Heart left ventricle (tissue), 16 donors: ENCODE measurements around the gene MICU1. TPM values are rescaled to one million over a fixed set of nuclear protein-coding genes. Genes with fewer than 3 reads are reported as not detected.

ENCODE experiments used
- ATAC-seq, 4 donors: fragments of 200-7000 bp; cut with Tn5 transposase; one replicate each; pipeline ENCODE4 v1.9.1; 2020 to 2022; ENCODE audit warnings: moderate library complexity in 4 of 4, mild to moderate bottlenecking in 3 of 4, moderate number of reproducible peaks in 1 of 4
- DNase-seq, 5 donors: peaks; one replicate each; pipeline ENCODE4 v3.0.0-alpha.2; 2020
- H3K27ac ChIP-seq, 12 donors: fragments of 200-600 bp; sonication (generic) in 4 of 12; one replicate each; pipeline versions ENCODE4 v1.5.0 to v1.8.0; 2016 to 2022; ENCODE audit warnings: mild to moderate bottlenecking in 2 of 12
- H3K27me3 ChIP-seq, 9 donors: fragments of 200-600 bp; sonication (generic) in 2 of 9; one replicate each; pipeline versions ENCODE4 v1.5.1 to v1.8.0; 2016 to 2022; ENCODE audit warnings: mild to moderate bottlenecking in 3 of 9
- H3K36me3 ChIP-seq, 9 donors: fragments of 200-600 bp; sonication (generic) in 2 of 9; one replicate each; pipeline versions ENCODE4 v1.5.0 to v1.8.0; 2018 to 2022; ENCODE audit warnings: mild to moderate bottlenecking in 2 of 9
- H3K4me1 ChIP-seq, 12 donors: fragments of 200-600 bp; sonication (generic) in 4 of 12; one replicate each; pipeline versions ENCODE4 v1.5.0 to v1.8.0; 2016 to 2022; ENCODE audit warnings: mild to moderate bottlenecking in 3 of 12
- H3K4me3 ChIP-seq, 12 donors: fragments of 200-600 bp; sonication (generic) in 4 of 12; one replicate each; pipeline versions ENCODE4 v1.5.0 to v1.8.0; 2017 to 2022; ENCODE audit warnings: mild to moderate bottlenecking in 9 of 12, moderate library complexity in 4 of 12
- H3K9me3 ChIP-seq, 12 donors: fragments of 200-600 bp; sonication (generic) in 4 of 12; one replicate each; pipeline versions ENCODE4 v1.5.0 to v1.8.0; 2016 to 2022; ENCODE audit warnings: mild to moderate bottlenecking in 1 of 12
- POLR2A ChIP-seq, 2 donors: fragments of 450-650 bp; IDR thresholded peaks; one replicate each; pipeline ENCODE4 v1.6.1; 2017; ENCODE audit warnings: antibody characterized with exemption in 2 of 2, mild to moderate bottlenecking in 2 of 2, moderate library complexity in 2 of 2
- WGBS, 4 donors: extraction: QIAGEN DNeasy Blood & Tissue Kit in 2 of 4; methylation state at CpG; one replicate each; pipeline versions ENCODE4 v1.1.5 to v1.1.7; 2013 to 2018; 5-methylcytosine and 5-hydroxymethylcytosine counted together
- intact Hi-C, 10 donors: fragments of 100-400 bp; cut with DNase I; formaldehyde crosslinking; loops; one replicate each; pipeline versions ENCODE4 v1.11.1 to v1.14.2; 2022
- polyA plus RNA-seq, 2 donors: library from polyadenylated mRNA; stranded (reverse); fragments of 200-250 nt; gene quantifications; one replicate each; pipeline ENCODE4 v1.2.3, GENCODE V29; 2013
- total RNA-seq, 9 donors: library from RNA; depleted of rRNA in 2 of 9; stranded (reverse); fragments of >200 nt in 2 of 9; fragmentation: NEBNext Ultra II Directional in 3 of 9; extraction: Animal tissue kit (Norgen Biotek cat#: 25700) in 3 of 9; gene quantifications; one replicate each; pipeline versions ENCODE4 v1.1.0 to v1.2.4, GENCODE V29; 2016 to 2023
- TF ChIP-seq, protein P1 (sequence below), 12 donors: fragments of 200-600 bp; sonication (generic) in 4 of 12; IDR thresholded peaks; one replicate each; pipeline versions ENCODE4 v1.5.0 to v1.8.0; 2018 to 2022; ENCODE audit warnings: antibody characterized with exemption in 12 of 12, mild to moderate bottlenecking in 5 of 12
- donor health status: ischemic (EF 13 %, LVEDD 7.1; RV severe dilation, severe dysfunction).
- donor health status: healthy with polysubstance abuse.
- donor health status: DM: no; HTN: yes; CAD: no.
- donor health status: DM: no; HTN: no; CAD: no.
- donor health status: ischemic (EF 25% LVEDD 6.9; RV normal size, moderate dysfunction).
- donor health status: ischemic (EF 25% LVEDD 5.7; RV mildly dilated, moderate dysfunction).
- donor health status: healthy.
- donor health status: DM: yes; HTN: yes; CAD: no.
- donor health status: ischemic (EF 35%, LVEDD 5.7; RV mildly dilated, moderate dysfunction).
- donor health status: nonischemic (EF 11% LVEDD 7.7; RV severe dilation, severe dysfunction).
- donor health status: DM: yes; HTN: yes; CAD: no.
- donor health status: PGD.
- donor health status: ischemic (EF 29% LVEDD 5.4; RV normal size, mild dysfunction).
- donor health status: nonischemic (EF 23%, LVEDD 6.1; RV moderate dilation, normal function).

MICU1 gene
- total and polyA plus RNA-seq, 11 donors = 33.3 to 54.2 (median 43.1) TPM

DNA sequence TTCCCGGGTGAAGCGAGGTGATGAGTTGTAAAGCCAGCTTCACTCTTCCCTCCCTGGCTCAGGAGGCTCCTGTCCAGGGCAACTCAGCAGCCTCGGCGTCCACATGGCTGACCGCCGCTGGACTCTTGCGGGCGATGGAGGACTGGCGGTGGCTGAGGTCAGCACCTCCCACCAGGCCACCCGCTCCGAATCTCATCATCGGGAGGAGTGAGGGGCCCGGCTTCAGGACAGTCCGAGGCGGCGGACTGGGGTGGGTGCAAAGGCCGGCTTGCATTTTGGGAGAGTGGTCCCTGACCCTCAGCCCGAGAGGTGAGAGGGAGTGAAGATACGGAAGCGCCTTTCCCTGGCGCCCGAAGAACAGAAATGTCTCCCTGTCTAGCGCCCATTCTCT, 271.9 kb downstream of the MICU1 start:
- Histone ChIP-seq H3K9me3 (no peaks in the 10 kb centered on the region), H3K4me3 (peak overlapping the region; percentile 73 to 98 (median 90)), H3K4me1 (peaks cover 0 to 46% (median 30%) of the 10 kb centered on the region in 12 donors), H3K36me3 (peaks cover 0 to 34% (median 22%) of the 10 kb centered on the region in 9 donors), H3K27me3 (no peaks in the 10 kb centered on the region), H3K27ac (peak overlapping the region; percentile 87 to 98 (median 97))
- WGBS, 4 donors = 0 to 1% (median 1%) methylated on average over 20 to 23 of the region's 23 CpGs
- ATAC-seq (peak; percentile 12 to 21 (median 16)), DNase-seq (peak in 3 of 5 donors; percentile 37 to 67 (median 57))
- no peak for TF ChIP-seq POLR2A (IDR thresholded peaks at IDR 0.05)
- TF ChIP-seq, protein P1, sequence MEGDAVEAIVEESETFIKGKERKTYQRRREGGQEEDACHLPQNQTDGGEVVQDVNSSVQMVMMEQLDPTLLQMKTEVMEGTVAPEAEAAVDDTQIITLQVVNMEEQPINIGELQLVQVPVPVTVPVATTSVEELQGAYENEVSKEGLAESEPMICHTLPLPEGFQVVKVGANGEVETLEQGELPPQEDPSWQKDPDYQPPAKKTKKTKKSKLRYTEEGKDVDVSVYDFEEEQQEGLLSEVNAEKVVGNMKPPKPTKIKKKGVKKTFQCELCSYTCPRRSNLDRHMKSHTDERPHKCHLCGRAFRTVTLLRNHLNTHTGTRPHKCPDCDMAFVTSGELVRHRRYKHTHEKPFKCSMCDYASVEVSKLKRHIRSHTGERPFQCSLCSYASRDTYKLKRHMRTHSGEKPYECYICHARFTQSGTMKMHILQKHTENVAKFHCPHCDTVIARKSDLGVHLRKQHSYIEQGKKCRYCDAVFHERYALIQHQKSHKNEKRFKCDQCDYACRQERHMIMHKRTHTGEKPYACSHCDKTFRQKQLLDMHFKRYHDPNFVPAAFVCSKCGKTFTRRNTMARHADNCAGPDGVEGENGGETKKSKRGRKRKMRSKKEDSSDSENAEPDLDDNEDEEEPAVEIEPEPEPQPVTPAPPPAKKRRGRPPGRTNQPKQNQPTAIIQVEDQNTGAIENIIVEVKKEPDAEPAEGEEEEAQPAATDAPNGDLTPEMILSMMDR (IDR thresholded peaks at IDR 0.05) = no peak
- intact Hi-C loops = loop anchor here in 1 of 10 donors (10.0 kb wide), 1 partner anchor 741 kb away; the partner anchor contains the start of gene P4HA1

DNA sequence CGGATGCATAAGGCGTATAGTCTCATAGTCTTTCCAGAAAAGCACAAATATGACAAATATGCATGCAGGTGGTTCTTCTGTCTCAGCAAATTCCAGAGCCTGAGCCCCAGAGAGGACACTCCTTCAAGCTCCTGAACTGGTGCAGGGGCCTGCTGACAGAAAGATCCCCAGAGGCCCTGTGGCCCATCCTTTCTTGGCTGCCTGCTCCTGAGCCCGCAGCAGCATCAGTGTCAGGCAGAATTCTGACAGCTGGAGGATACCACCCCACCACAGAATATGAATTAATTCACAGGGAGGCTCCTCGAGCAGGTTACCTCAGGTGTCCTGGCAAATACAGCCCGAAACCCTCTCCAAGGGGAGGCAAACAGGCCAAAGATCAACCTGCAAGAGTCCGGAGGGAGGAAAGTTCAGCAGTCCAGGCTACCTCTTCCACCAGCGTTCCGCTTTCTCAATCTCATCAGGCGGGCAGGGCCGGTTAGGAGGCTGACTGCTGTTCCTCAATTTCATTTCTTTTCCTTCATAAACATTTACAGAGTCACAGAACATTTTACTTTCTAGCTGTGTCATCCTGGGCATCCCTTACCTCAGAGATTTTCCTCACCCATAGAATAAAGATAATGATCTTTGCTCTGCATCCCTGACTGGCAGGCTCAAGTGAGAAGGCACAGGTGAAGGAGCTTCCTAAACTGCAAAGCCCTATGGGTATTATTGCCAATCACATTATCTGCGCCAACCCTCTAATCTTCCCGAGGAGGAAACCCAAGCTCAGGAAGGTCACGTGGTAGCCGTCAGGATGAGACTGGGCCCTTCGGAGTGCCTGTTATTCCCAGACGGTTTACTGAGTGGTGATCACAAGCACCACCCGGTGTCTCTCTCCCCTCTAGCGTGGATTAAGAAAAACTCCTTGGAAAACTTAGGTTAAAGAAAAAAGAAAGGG, 272.6 kb downstream of the MICU1 start:
- DNase-seq (no peak), ATAC-seq (peak in 2 of 4 donors; percentile 1 to 5)
- Histone ChIP-seq H3K9me3 (no peaks in the 10 kb centered on the region), H3K4me1 (peaks cover 0 to 46% (median 30%) of the 10 kb centered on the region in 12 donors), H3K36me3 (peaks cover 0 to 41% (median 28%) of the 10 kb centered on the region in 9 donors), H3K27ac (peak overlapping the region; percentile 87 to 98 (median 97)), H3K4me3 (peak overlapping the region; percentile 73 to 98 (median 90)), H3K27me3 (no peaks in the 10 kb centered on the region)
- no peak for TF ChIP-seq POLR2A (IDR thresholded peaks at IDR 0.05)
- TF ChIP-seq, protein P1 (IDR thresholded peaks at IDR 0.05) = no peak
- 41 to 46% (median 43%) methylated on average over 17 to 18 of the region's 18 CpGs for WGBS, 4 donors
- intact Hi-C loops = loop anchor here in 1 of 10 donors (10.0 kb wide), 1 partner anchor 742 kb away; the partner anchor contains the start of gene P4HA1

DNA sequence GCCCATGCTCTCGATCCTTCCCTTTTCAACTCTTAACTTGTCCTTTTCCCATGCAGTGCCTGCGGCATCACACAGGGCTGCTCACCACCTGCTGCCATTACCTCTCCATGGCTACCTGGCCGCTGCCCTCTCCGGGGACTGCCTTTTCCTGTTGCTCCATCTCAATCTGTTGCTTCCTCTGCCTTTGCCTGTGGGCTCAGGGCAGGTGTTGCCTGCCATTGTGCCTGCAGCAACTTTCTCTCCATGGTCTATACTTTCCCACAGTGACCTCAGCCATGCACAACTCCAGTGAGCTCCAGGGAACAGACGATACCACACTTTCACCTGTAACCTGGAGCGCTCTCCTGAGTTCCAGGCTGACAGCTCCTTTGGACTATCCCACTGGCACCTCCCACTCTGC, 274.4 kb downstream of the MICU1 start:
- peaks cover 0 to 51% (median 35%) of the 10 kb centered on the region in 9 donors for H3K36me3 ChIP-seq
- no peak overlapping the region for H3K27ac ChIP-seq
- 88 to 93% (median 90%) methylated on average over 6 of the region's 6 CpGs for WGBS, 4 donors
- peaks cover 0 to 46% (median 30%) of the 10 kb centered on the region in 12 donors for H3K4me1 ChIP-seq
- H3K9me3 ChIP-seq = no peaks in the 10 kb centered on the region
- no peaks in the 10 kb centered on the region for H3K27me3 ChIP-seq
- H3K4me3 ChIP-seq = no peak overlapping the region
- TF ChIP-seq, protein P1 (IDR thresholded peaks at IDR 0.05) = no peak
- no peak for TF ChIP-seq POLR2A (IDR thresholded peaks at IDR 0.05)
- intact Hi-C loops = loop anchor here in 1 of 10 donors (10.0 kb wide), 1 partner anchor 743 kb away; the partner anchor contains the start of gene P4HA1
- no peak for ATAC-seq
- DNase-seq = no peak

DNA sequence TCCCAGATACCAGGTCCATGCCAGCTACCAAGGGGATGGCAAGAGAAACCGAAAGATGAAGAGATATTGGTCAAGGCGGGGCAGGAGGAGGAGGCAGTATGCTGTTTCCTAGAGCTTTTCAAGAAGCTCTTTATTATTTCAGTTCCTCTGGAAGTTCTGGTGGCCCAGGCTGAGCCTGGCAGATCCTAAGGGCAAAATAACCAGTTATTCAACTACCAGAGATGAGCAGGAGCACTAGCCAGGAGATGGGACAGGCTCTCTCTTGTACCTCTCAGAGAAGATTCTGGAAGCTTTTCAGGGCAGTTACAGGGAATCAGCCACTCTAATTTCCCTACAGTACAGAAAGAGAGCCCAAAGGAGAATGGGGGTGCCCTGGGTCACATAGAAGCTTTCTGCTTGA, 276.4 kb downstream of the MICU1 start:
- peaks cover 0 to 40% (median 26%) of the 10 kb centered on the region in 12 donors for H3K4me1 ChIP-seq
- 85 to 98% (median 89%) methylated on average over 2 of the region's 2 CpGs for WGBS, 4 donors
- no peak for ATAC-seq
- H3K4me3 ChIP-seq = no peak overlapping the region
- DNase-seq = no peak
- no peaks in the 10 kb centered on the region for H3K27me3 ChIP-seq
- H3K9me3 ChIP-seq = no peaks in the 10 kb centered on the region
- intact Hi-C loops = no loop called here
- peaks cover 0 to 58% (median 43%) of the 10 kb centered on the region in 9 donors for H3K36me3 ChIP-seq
- H3K27ac ChIP-seq = no peak overlapping the region
- TF ChIP-seq POLR2A (IDR thresholded peaks at IDR 0.05) = no peak
- TF ChIP-seq, protein P1 (IDR thresholded peaks at IDR 0.05) = no peak
